Adipocyte (in vitro differentiated cells): ENCODE results near the gene LCN10.

Experiments used
- DNase-seq: peaks from one replicate; pipeline ENCODE4 v3.0.0-alpha.2; 2015; ENCODE audit warnings: low read depth
- H3K27me3 ChIP-seq: replicated peaks from 2 replicates; pipeline ENCODE4 v1.7.0; 2013; ENCODE audit warnings: mild to moderate bottlenecking, low read length, moderate library complexity; ENCODE audit not compliant: control insufficient read depth, insufficient read depth
- H3K36me3 ChIP-seq: 2 replicates; pipeline ENCODE4 v1.7.0; 2013; ENCODE audit warnings: low read length, mild to moderate bottlenecking, moderate library complexity; ENCODE audit not compliant: control insufficient read depth, insufficient read depth, severe bottlenecking
- H3K4me1 ChIP-seq: 2 replicates; pipeline ENCODE4 v1.7.0; 2013; ENCODE audit warnings: mild to moderate bottlenecking, low read length, moderate library complexity; ENCODE audit not compliant: control insufficient read depth, insufficient read depth
- H3K4me3 ChIP-seq: 2 replicates; pipeline ENCODE4 v1.7.0; 2013; ENCODE audit warnings: mild to moderate bottlenecking, low read length, moderate library complexity
- H3K9ac ChIP-seq: 2 replicates; pipeline ENCODE4 v1.7.0; 2013; ENCODE audit warnings: mild to moderate bottlenecking, low read length, moderate library complexity
- H3K9me3 ChIP-seq: 2 replicates; pipeline ENCODE4 v1.7.0; 2013; ENCODE audit warnings: mild to moderate bottlenecking, low read length, moderate library complexity; ENCODE audit not compliant: control insufficient read depth

LCN10 gene

DNA sequence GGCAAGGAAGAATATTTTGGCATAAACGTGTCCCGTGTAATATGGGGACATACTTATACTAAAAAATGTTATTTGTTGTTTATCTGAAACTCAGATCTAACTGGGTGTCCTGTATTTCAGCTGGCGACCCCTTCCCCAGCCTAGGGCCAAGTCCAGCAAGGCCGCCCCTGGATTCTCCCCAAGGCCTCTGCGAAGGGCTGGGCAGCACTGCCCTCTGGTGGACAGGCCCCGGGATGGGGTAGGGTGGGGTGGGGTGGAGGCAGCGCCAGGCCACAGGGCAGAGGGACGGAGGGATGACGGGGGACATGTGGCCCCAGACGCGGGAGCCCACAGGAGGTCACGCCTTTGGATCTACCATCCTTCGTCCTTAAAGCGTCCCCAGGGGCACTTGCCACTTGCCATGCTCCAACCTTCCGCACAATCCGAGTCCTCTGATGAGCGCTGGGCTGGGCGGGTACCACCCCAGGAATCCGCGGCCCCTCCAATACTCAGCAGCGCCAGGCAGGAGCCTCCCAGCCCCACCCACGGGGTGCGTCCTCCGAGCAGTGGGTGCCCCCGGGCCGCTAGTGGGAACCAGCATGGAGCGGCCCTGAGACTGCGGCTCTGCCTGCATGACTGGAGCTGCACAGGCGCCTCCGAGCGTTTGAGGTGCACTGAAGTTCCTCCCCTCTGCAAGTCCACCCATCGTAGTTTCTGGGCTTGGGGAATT lies 48.4 kb downstream of the LCN10 start:
- no peaks in the 10 kb centered on the region for H3K9me3 ChIP-seq
- peaks cover 8% of the 10 kb centered on the region for H3K27me3 ChIP-seq
- no peaks in the 10 kb centered on the region for H3K36me3 ChIP-seq
- no peak overlapping the region for H3K4me3 ChIP-seq
- H3K9ac ChIP-seq, result no peak overlapping the region
- peaks cover 10% of the 10 kb centered on the region for H3K4me1 ChIP-seq
- peak; percentile 66 for DNase-seq

GRCh38 chr9:136693490-136694162 lies 49.1 kb downstream of the LCN10 start:
- H3K9me3 ChIP-seq, result no peaks in the 10 kb centered on the region

DNA sequence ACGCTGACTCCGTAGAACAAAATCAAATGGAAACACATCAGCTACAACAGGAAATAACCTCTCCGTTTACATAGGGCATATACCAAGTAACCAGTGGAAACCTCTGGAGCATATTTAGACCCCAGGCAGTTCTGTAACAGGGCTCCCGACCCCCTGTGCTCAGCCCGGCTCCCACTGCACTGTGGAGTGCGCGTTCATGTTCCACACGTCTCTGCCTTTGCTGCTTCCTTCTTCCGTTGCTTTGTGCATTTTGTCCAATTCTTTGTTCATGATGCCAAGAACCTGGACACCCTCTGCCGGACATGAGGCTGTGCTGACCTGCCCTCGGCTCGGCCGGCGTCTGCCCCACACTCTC lies 49.6 kb downstream of the LCN10 start:
- Histone ChIP-seq H3K9ac (no peak overlapping the region), H3K36me3 (no peaks in the 10 kb centered on the region), H3K27me3 (peaks cover 8% of the 10 kb centered on the region), H3K9me3 (no peaks in the 10 kb centered on the region), H3K4me3 (no peak overlapping the region), H3K4me1 (peaks cover 10% of the 10 kb centered on the region)
- no peak for DNase-seq

More at GRCh38 chr9:136693490-136694162, 49.1 kb downstream of the LCN10 start:
- peaks cover 10% of the 10 kb centered on the region for H3K4me1 ChIP-seq
- no peak overlapping the region for H3K4me3 ChIP-seq
- peaks cover 8% of the 10 kb centered on the region for H3K27me3 ChIP-seq
- no peaks in the 10 kb centered on the region for H3K36me3 ChIP-seq
- no peak overlapping the region for H3K9ac ChIP-seq
- no peak for DNase-seq

DNA sequence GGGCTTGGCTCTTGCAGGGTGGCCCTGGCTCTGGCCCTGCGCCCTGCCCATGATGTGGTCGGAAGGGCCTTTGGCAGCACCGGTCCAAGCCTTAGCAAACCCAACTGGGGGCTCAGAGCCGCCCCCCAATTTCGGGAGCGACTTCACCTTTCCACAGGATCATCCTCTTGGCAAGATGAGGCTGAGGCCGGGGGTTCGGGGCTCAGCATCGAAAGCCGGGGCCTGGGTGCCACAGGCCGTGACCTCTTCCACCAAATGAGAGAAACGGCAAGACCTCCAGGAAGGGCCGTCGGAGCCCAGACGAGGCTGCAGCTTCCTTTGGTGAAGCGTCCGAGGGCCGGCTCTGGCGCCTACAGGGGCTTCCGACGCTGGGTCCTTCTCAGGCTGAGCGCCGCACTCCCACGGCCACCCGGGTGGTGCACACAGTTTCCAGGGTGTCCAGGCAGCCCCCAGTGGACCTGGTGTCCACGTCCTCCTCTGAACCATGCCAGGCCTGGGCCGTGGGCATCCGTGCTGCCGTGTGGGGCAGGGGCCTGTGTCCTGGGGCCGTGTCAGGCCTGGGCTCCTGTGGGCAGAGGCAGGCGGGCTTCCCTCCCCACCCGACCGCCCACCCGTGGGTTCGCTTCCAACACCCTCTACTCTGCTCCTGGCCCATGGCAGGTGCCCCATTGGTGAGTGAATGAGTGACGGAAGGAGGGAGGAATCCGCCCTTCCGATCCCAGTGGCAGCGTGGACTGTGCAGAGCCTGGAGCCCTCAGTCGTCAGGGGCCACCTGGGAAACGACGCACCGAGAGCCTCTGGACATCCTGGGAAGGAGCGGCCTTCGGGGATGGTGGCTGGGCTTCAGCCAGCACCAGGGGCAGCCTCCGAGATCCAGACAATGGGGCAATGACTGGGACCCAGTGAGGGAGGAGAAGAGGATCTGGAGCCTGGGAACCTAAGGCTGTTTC lies 50.3 kb downstream of the LCN10 start:
- Histone ChIP-seq H3K27me3 (peaks cover 8% of the 10 kb centered on the region), H3K9me3 (no peaks in the 10 kb centered on the region), H3K36me3 (no peaks in the 10 kb centered on the region), H3K4me1 (peaks cover 5% of the 10 kb centered on the region), H3K9ac (no peak overlapping the region), H3K4me3 (no peak overlapping the region)
- no peak for DNase-seq

DNA sequence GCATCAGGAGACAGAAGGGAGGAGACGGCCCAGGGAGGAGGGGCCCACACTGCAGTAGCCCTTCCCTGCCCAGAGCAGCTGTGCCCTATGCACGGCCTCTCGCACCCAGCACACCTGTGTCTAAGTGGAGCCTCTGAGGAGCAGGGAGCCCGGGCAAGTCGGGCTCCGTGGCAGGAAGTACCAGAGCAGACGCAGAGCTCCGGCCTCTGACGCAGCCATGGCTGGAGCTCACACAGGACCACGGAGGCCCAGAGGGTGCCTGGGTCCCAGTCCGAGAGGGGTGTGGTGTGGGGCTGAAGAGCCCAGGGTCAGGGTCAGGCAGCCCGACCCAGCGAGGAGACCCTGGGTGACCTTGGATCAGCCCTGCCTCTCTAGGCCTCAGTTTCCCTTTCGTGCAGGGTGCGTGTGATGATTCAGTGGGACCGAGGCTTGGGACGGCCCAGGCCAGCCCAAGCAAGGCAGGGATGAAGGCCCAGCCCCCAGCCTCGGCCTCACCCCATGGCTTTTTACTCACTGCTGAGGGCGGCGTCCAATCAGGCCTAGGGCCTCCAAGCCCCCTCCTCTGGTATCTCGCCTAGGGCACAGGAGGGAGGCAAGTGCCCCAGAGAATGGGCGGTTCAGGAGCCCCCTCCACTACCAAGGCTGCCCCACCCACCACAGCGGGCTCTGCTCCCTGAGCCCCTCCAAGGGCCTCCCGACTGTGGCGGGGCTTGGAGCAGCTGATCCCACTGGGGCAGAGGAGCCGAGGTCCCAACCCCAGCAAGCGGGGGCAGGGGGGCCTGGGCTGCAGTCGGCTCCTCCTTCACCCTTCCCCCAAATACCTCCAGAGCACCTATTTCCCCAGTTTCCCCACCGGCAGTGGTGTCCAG lies 51.2 kb downstream of the LCN10 start:
- no peaks in the 10 kb centered on the region for H3K4me1 ChIP-seq
- no peak overlapping the region for H3K9ac ChIP-seq
- DNase-seq, result no peak
- peaks cover 8% of the 10 kb centered on the region for H3K27me3 ChIP-seq
- no peaks in the 10 kb centered on the region for H3K36me3 ChIP-seq
- no peak overlapping the region for H3K4me3 ChIP-seq
- H3K9me3 ChIP-seq, result no peaks in the 10 kb centered on the region

DNA sequence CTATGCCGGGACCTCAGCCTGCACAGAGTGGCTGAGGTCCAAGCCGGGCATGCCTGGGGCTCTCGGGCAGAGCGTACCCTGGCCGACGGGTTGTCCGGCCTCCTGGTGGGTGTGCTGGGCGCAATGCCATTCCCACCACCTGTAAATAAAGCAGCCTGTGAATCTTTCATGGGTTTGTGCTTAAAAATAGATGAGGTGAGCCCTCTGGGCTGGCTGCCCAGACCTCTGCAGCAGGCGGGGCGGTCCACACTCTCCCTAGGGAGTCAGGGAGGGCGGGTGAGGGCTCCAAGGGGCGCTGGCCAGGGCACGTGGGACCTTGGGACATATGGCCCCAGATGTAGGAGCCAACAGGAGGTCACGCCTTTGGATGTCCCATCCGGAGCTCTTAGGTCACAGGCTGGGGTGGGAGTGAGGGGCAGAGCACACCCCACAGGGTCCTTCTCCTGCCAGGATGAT lies 51.9 kb downstream of the LCN10 start:
- Histone ChIP-seq H3K4me3 (no peak overlapping the region), H3K9ac (no peak overlapping the region), H3K27me3 (peaks cover 2% of the 10 kb centered on the region), H3K36me3 (no peaks in the 10 kb centered on the region), H3K9me3 (no peaks in the 10 kb centered on the region), H3K4me1 (peaks cover 3% of the 10 kb centered on the region)
- no peak for DNase-seq

- H3K36me3 ChIP-seq, result no peaks in the 10 kb centered on the region
- DNase-seq, result no peak
- peaks cover 6% of the 10 kb centered on the region for H3K4me1 ChIP-seq
- H3K27me3 ChIP-seq, result no peaks in the 10 kb centered on the region
- H3K9ac ChIP-seq, result no peak overlapping the region
- no peaks in the 10 kb centered on the region for H3K9me3 ChIP-seq
- H3K4me3 ChIP-seq, result no peak overlapping the region
Observed at GRCh38 chr9:136690104-136690805, 52.5 kb downstream of the LCN10 start.

- H3K9me3 ChIP-seq, result no peaks in the 10 kb centered on the region
- H3K36me3 ChIP-seq, result peaks cover 7% of the 10 kb centered on the region
- H3K4me1 ChIP-seq, result peaks cover 13% of the 10 kb centered on the region
- no peaks in the 10 kb centered on the region for H3K27me3 ChIP-seq
- H3K4me3 ChIP-seq, result no peak overlapping the region
- H3K9ac ChIP-seq, result no peak overlapping the region
- DNase-seq, result no peak
Observed at GRCh38 chr9:136689108-136689460, 53.7 kb downstream of the LCN10 start.

GRCh38 chr9:136688274-136689107 lies 54.2 kb downstream of the LCN10 start:
- no peaks in the 10 kb centered on the region for H3K9me3 ChIP-seq
- H3K4me1 ChIP-seq, result peaks cover 19% of the 10 kb centered on the region
- DNase-seq, result no peak
- H3K27me3 ChIP-seq, result no peaks in the 10 kb centered on the region
- peaks cover 12% of the 10 kb centered on the region for H3K36me3 ChIP-seq
- no peak overlapping the region for H3K4me3 ChIP-seq
- no peak overlapping the region for H3K9ac ChIP-seq
